PC-3 (cell line): ENCODE measurements around the gene TRPM5. TPM values are rescaled to one million over a fixed set of nuclear protein-coding genes. Genes with fewer than 3 reads are reported as not detected.

Experiments used
- ATAC-seq: fragments of 200-7000 bp; cut with Tn5 transposase; 2 replicates; pipeline ENCODE4 v1.9.1; 2020; ENCODE audit warnings: mild to moderate bottlenecking, moderate library complexity
- BruUV-seq: library from RNA; stranded (reverse); fragments of 400-500 nt; replicated peaks from 2 replicates; lab custom pipeline; 2021; lab: Mats Ljungman, UMichigan
- CTCF ChIA-PET: fragments of 300-600 bp; sonication (Branson Sonifier 250); formaldehyde crosslinking; loops from one replicate; lab custom pipeline; 2022; ENCODE audit warnings: antibody characterized with exemption; lab: Charles Lee
- POLR2A ChIA-PET: fragments of 300-600 bp; sonication (Branson Sonifier 250); formaldehyde crosslinking; loops from one replicate; lab custom pipeline; 2022; ENCODE audit warnings: antibody characterized with exemption; ENCODE audit not compliant: unreplicated experiment; lab: Charles Lee
- DNase-seq: peaks from one replicate; pipeline ENCODE4 v3.0.0-alpha.2; 2015
- H2AFZ ChIP-seq: fragments of 300-600 bp; sonication (generic); 2 replicates; pipeline ENCODE4 v1.6.0; 2016; ENCODE audit warnings: antibody characterized with exemption, low read length
- H3F3A ChIP-seq: fragments of 300-600 bp; sonication (generic); one replicate; pipeline ENCODE4 v1.6.0; 2017; ENCODE audit warnings: antibody characterized with exemption, low read length, control low read depth, mild to moderate bottlenecking; ENCODE audit not compliant: unreplicated experiment
- H3K27ac ChIP-seq: fragments of 300-600 bp; sonication (generic); 2 replicates; pipeline ENCODE4 v1.5.1; 2016; ENCODE audit warnings: mild to moderate bottlenecking, low read length
- H3K27me3 ChIP-seq: fragments of 300-600 bp; sonication (generic); 2 replicates; pipeline ENCODE4 v1.6.1; 2016; ENCODE audit warnings: low read length, mixed read lengths
- H3K36me3 ChIP-seq: fragments of 300-600 bp; sonication (generic); 2 replicates; pipeline ENCODE4 v1.6.1; 2016; ENCODE audit warnings: low read depth, mixed run types, low read length, mixed read lengths
- H3K4me1 ChIP-seq: fragments of 300-600 bp; sonication (generic); 2 replicates; pipeline ENCODE4 v1.5.1; 2016; ENCODE audit warnings: low read length; ENCODE audit not compliant: insufficient read depth
- H3K4me2 ChIP-seq: fragments of 300-600 bp; sonication (generic); 2 replicates; pipeline ENCODE4 v1.6.0; 2016; ENCODE audit warnings: low read length
- H3K4me3 ChIP-seq: fragments of 300-600 bp; sonication (generic); 2 replicates; pipeline ENCODE4 v1.5.1; 2016; ENCODE audit warnings: mild to moderate bottlenecking, low read length, mixed read lengths
- H3K79me2 ChIP-seq: fragments of 300-600 bp; sonication (generic); 2 replicates; pipeline ENCODE4 v1.6.1; 2017; ENCODE audit warnings: low read length, mixed read lengths
- H3K9ac ChIP-seq: fragments of 300-600 bp; sonication (generic); 2 replicates; pipeline ENCODE4 v1.6.0; 2016; ENCODE audit warnings: mild to moderate bottlenecking, low read length
- H3K9me2 ChIP-seq: fragments of 300-600 bp; sonication (generic); replicated peaks from 2 replicates; pipeline ENCODE4 v1.6.1; 2016; ENCODE audit warnings: mixed run types, low read length, mixed read lengths
- H3K9me3 ChIP-seq: fragments of 300-600 bp; sonication (generic); 2 replicates; pipeline ENCODE4 v1.6.1; 2016; ENCODE audit warnings: low read length, mixed read lengths
- H4K20me1 ChIP-seq: fragments of 300-600 bp; sonication (generic); 2 replicates; pipeline ENCODE4 v1.6.1; 2016; ENCODE audit warnings: low read length, mixed read lengths
- CTCF ChIP-seq: fragments of 300-600 bp; sonication (generic); conservative IDR thresholded peaks from 2 replicates; pipeline ENCODE4 v1.5.1; 2017; ENCODE audit warnings: antibody characterized with exemption, low read depth, mild to moderate bottlenecking, low read length
- EZH2 ChIP-seq: fragments of 300-600 bp; sonication (generic); IDR thresholded peaks from one replicate; pipeline ENCODE4 v1.6.1; 2017; ENCODE audit warnings: antibody characterized with exemption, mild to moderate bottlenecking, low read length; ENCODE audit not compliant: unreplicated experiment
- EZH2phosphoT487 ChIP-seq: fragments of 300-600 bp; sonication (generic); IDR thresholded peaks from 2 replicates; pipeline ENCODE4 v1.6.1; 2018; ENCODE audit warnings: mild to moderate bottlenecking, antibody characterized with exemption, low read length, borderline replicate concordance
- intact Hi-C: fragments of 100-400 bp; cut with micrococcal nuclease; formaldehyde crosslinking; loops from 2 replicates; pipeline ENCODE4 v1.9.0; 2023
- total RNA-seq: library from RNA; depleted of rRNA; stranded (reverse); fragments of >200 nt; gene quantifications from 2 replicates; pipeline ENCODE4 v1.2.3, GENCODE V29; 2014

The TRPM5 gene
- total RNA-seq, 1 experiment from 2014 or later: not detected

GRCh38 chr11:2436521-2437031 is 7.7 kb downstream of the TRPM5 start:
- Histone ChIP-seq H3K36me3 (no peaks in the 10 kb centered on the region), H3K4me1 (no peaks in the 10 kb centered on the region), H3F3A (no peaks in the 10 kb centered on the region), H3K9ac (no peak overlapping the region), H3K9me3 (no peaks in the 10 kb centered on the region), H3K27ac (no peak overlapping the region), H2AFZ (no peak overlapping the region), H3K4me3 (no peak overlapping the region), H4K20me1 (no peaks in the 10 kb centered on the region), H3K9me2 (no peaks in the 10 kb centered on the region), H3K4me2 (no peak overlapping the region), H3K79me2 (no peaks in the 10 kb centered on the region), H3K27me3 (no peaks in the 10 kb centered on the region)
- BruUV-seq: no TSS peak
- ATAC-seq (no peak), DNase-seq (no peak)
- intact Hi-C loops: no loop called here
- TF ChIP-seq EZH2phosphoT487: no peak
- TF ChIP-seq EZH2: no peak
- TF ChIP-seq CTCF: no peak
- POLR2A ChIA-PET: no interaction called here
- CTCF ChIA-PET: no interaction called here

GRCh38 chr11:2436013-2436520 is 8.2 kb downstream of the TRPM5 start:
- no peak for TF ChIP-seq EZH2
- no peak for TF ChIP-seq CTCF
- no peak for TF ChIP-seq EZH2phosphoT487
- H3K9ac ChIP-seq: no peak overlapping the region
- CTCF ChIA-PET: no interaction called here

GRCh38 chr11:2435288-2436012 is 8.9 kb downstream of the TRPM5 start:
- CTCF ChIA-PET: no interaction called here
- Histone ChIP-seq H3K4me1 (no peaks in the 10 kb centered on the region), H3K79me2 (no peaks in the 10 kb centered on the region), H3K36me3 (no peaks in the 10 kb centered on the region), H4K20me1 (no peaks in the 10 kb centered on the region), H3K9me2 (no peaks in the 10 kb centered on the region), H3K9ac (no peak overlapping the region), H3K9me3 (no peaks in the 10 kb centered on the region), H3F3A (no peaks in the 10 kb centered on the region), H2AFZ (no peak overlapping the region), H3K27ac (no peak overlapping the region), H3K27me3 (no peaks in the 10 kb centered on the region), H3K4me3 (no peak overlapping the region), H3K4me2 (no peak overlapping the region)
- BruUV-seq: no TSS peak
- no peak for ATAC-seq
- TF ChIP-seq EZH2phosphoT487 (no peak), EZH2 (no peak), CTCF (no peak)
- POLR2A ChIA-PET: no interaction called here
- DNase-seq: no peak
- intact Hi-C loops: no loop called here

More at GRCh38 chr11:2436013-2436520, 8.2 kb downstream of the TRPM5 start:
- POLR2A ChIA-PET: no interaction called here
- Histone ChIP-seq H3K4me3 (no peak overlapping the region), H3K9me3 (no peaks in the 10 kb centered on the region), H3F3A (no peaks in the 10 kb centered on the region), H3K4me2 (no peak overlapping the region), H3K79me2 (no peaks in the 10 kb centered on the region), H3K27ac (no peak overlapping the region), H4K20me1 (no peaks in the 10 kb centered on the region), H3K36me3 (no peaks in the 10 kb centered on the region), H2AFZ (no peak overlapping the region), H3K4me1 (no peaks in the 10 kb centered on the region), H3K9me2 (no peaks in the 10 kb centered on the region), H3K27me3 (no peaks in the 10 kb centered on the region)
- ATAC-seq (no peak), DNase-seq (no peak)
- no TSS peak for BruUV-seq
- intact Hi-C loops: no loop called here
